WTC11 (cell line): Measurements from ENCODE around the gene MFGE8. TPM values are rescaled to one million over a fixed set of nuclear protein-coding genes. Genes with fewer than 3 reads are reported as not detected.

Experiments used
- ATAC-seq: fragments of 200-7000 bp; cut with Tn5 transposase; 2 replicates; pipeline ENCODE4 v1.10.0; 2021; ENCODE audit warnings: mild to moderate bottlenecking, moderate library complexity
- CTCF ChIA-PET: fragments of 300-600 bp; sonication (Branson Sonifier 250); formaldehyde crosslinking; loops from one replicate; lab custom pipeline; 2021; ENCODE audit warnings: antibody characterized with exemption; lab: Charles Lee
- POLR2A ChIA-PET: fragments of 350-600 bp; sonication (Branson Sonifier 250); formaldehyde crosslinking; loops from one replicate; lab custom pipeline; 2021; ENCODE audit warnings: antibody characterized with exemption; lab: Charles Lee
- DNase-seq: peaks from one replicate; pipeline ENCODE4 v3.0.0; 2021; ENCODE audit warnings: low spot score
- H3K27ac Mint-ChIP-seq: 2 replicates; pipeline ENCODE4 v1.8.0; 2021; ENCODE audit warnings: mixed read lengths
- H3K27me3 Mint-ChIP-seq: 2 replicates; pipeline ENCODE4 v1.8.0; 2021; ENCODE audit warnings: low read depth, mild to moderate bottlenecking, moderate library complexity, mixed read lengths
- H3K36me3 Mint-ChIP-seq: 2 replicates; pipeline ENCODE4 v1.8.0; 2021; ENCODE audit warnings: mixed read lengths
- H3K4me1 Mint-ChIP-seq: 2 replicates; pipeline ENCODE4 v1.8.0; 2022; ENCODE audit warnings: mixed read lengths
- H3K4me3 Mint-ChIP-seq: 2 replicates; pipeline ENCODE4 v1.8.0; 2021; ENCODE audit warnings: mild to moderate bottlenecking, moderate library complexity, mixed read lengths
- H3K9me3 Mint-ChIP-seq: 2 replicates; pipeline ENCODE4 v1.8.0; 2021; ENCODE audit warnings: mixed read lengths
- CREM ChIP-seq: sonication (generic); formaldehyde crosslinking; IDR thresholded peaks from 2 replicates; pipeline ENCODE4 v1.8.1; 2022; ENCODE audit warnings: mild to moderate bottlenecking, missing genetic modification reagents, moderate library complexity
- ESRRA ChIP-seq: sonication (generic); formaldehyde crosslinking; IDR thresholded peaks from 2 replicates; pipeline ENCODE4 v1.8.1; 2022; ENCODE audit warnings: mild to moderate bottlenecking, missing genetic modification reagents, borderline replicate concordance
- GTF2I ChIP-seq: fragments of 250-450 bp; sonication (Bioruptor Pico); conservative IDR thresholded peaks from 2 replicates; pipeline ENCODE4 v1.4.0; 2021; ENCODE audit warnings: mild to moderate bottlenecking
- KAT7 ChIP-seq: sonication (generic); formaldehyde crosslinking; IDR thresholded peaks from 2 replicates; pipeline ENCODE4 v1.8.1; 2023; ENCODE audit warnings: missing genetic modification reagents, mild to moderate bottlenecking, borderline replicate concordance
- MXD4 ChIP-seq: fragments of 250-450 bp; sonication (Bioruptor Pico); IDR thresholded peaks from 2 replicates; pipeline ENCODE4 v1.8.0; 2021; ENCODE audit warnings: mild to moderate bottlenecking, moderate library complexity, borderline replicate concordance
- NFATC4 ChIP-seq: fragments of 250-450 bp; sonication (Bioruptor Pico); IDR thresholded peaks from 2 replicates; pipeline ENCODE4 v1.9.0; 2021; ENCODE audit warnings: mild to moderate bottlenecking
- NR2C2 ChIP-seq: sonication (generic); formaldehyde crosslinking; IDR thresholded peaks from 2 replicates; pipeline ENCODE4 v1.8.0; 2022; ENCODE audit warnings: mild to moderate bottlenecking, missing genetic modification reagents
- RELA ChIP-seq: sonication (generic); formaldehyde crosslinking; IDR thresholded peaks from 2 replicates; pipeline ENCODE4 v1.8.1; 2022; ENCODE audit warnings: missing genetic modification reagents, mild to moderate bottlenecking, borderline replicate concordance
- TCF7 ChIP-seq: sonication (generic); formaldehyde crosslinking; IDR thresholded peaks from 2 replicates; pipeline ENCODE4 v1.8.0; 2022; ENCODE audit warnings: mild to moderate bottlenecking, low read depth, missing genetic modification reagents, moderate library complexity
- ZNF219 ChIP-seq: sonication (generic); formaldehyde crosslinking; IDR thresholded peaks from 2 replicates; pipeline ENCODE4 v1.8.0; 2023; ENCODE audit warnings: missing genetic modification reagents, mild to moderate bottlenecking, borderline replicate concordance
- ZNF232 ChIP-seq: sonication (generic); formaldehyde crosslinking; IDR thresholded peaks from 2 replicates; pipeline ENCODE4 v1.8.0; 2022; ENCODE audit warnings: mild to moderate bottlenecking, missing genetic modification reagents
- ZNF396 ChIP-seq: fragments of 250-450 bp; sonication (Bioruptor Pico); IDR thresholded peaks from 2 replicates; pipeline ENCODE4 v1.8.0; 2021; ENCODE audit warnings: mild to moderate bottlenecking, moderate library complexity, borderline replicate concordance
- total RNA-seq: library from RNA; stranded (reverse); gene quantifications from 3 replicates; pipeline ENCODE4 v1.2.3, GENCODE V29; 2021
- TF ChIP-seq, protein P1 (sequence below): sonication (generic); formaldehyde crosslinking; IDR thresholded peaks from 2 replicates; pipeline ENCODE4 v1.8.1; 2022; ENCODE audit warnings: mild to moderate bottlenecking, moderate library complexity, missing genetic modification reagents
- TF ChIP-seq, protein P2 (sequence below): sonication (generic); formaldehyde crosslinking; IDR thresholded peaks from 2 replicates; pipeline ENCODE4 v1.8.1; 2022; ENCODE audit warnings: low read depth, mild to moderate bottlenecking, moderate library complexity, missing genetic modification reagents, borderline replicate concordance
- TF ChIP-seq, protein P3 (sequence below): sonication (generic); formaldehyde crosslinking; IDR thresholded peaks from 2 replicates; pipeline ENCODE4 v1.8.1; 2023; ENCODE audit warnings: mild to moderate bottlenecking, missing genetic modification reagents, borderline replicate concordance
- TF ChIP-seq, protein P4 (sequence below): fragments of 200-600 bp; IDR thresholded peaks from 2 replicates; pipeline ENCODE4 v1.8.0; 2022; ENCODE audit warnings: antibody characterized with exemption
- TF ChIP-seq, protein P5 (sequence below): sonication (generic); formaldehyde crosslinking; conservative IDR thresholded peaks from 2 replicates; pipeline ENCODE4 v1.8.1; 2023; ENCODE audit warnings: mild to moderate bottlenecking, low read depth, missing genetic modification reagents, moderate library complexity
- TF ChIP-seq, protein P6 (sequence below): sonication (generic); formaldehyde crosslinking; IDR thresholded peaks from 2 replicates; pipeline ENCODE4 v1.8.1; 2022; ENCODE audit warnings: low read depth, missing genetic modification reagents, borderline replicate concordance
- TF ChIP-seq, protein P7 (sequence below): sonication (generic); formaldehyde crosslinking; IDR thresholded peaks from 2 replicates; pipeline ENCODE4 v1.8.1; 2023; ENCODE audit warnings: mild to moderate bottlenecking, missing genetic modification reagents, moderate library complexity
- TF ChIP-seq, protein P8 (sequence below): sonication (generic); formaldehyde crosslinking; IDR thresholded peaks from 2 replicates; pipeline ENCODE4 v1.8.0; 2022; ENCODE audit warnings: mild to moderate bottlenecking, missing genetic modification reagents

The MFGE8 gene
- total RNA-seq, 1 experiment from 2014 or later, result 719 TPM

DNA sequence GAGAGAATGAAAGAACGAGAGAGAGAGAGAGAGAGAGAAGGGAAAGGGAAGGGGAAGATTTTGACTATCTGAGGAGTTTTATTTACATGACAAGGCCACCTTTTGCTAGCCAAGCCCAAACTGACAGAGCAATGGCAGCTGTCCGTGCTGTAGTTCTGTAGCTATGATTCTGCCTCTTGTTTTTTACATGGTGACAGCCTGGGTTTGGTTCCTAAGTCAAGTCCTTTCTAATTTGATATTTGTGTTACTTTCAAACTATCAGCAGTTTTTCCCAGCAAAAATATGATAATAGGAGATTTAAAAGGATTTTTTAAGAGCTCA is 26.3 kb upstream of the MFGE8 start:
- Mint-ChIP-seq H3K9me3 (peaks cover 35% of the 10 kb centered on the region), H3K27me3 (peaks cover 9% of the 10 kb centered on the region), H3K4me3 (no peak overlapping the region), H3K36me3 (peaks cover 35% of the 10 kb centered on the region)
- POLR2A ChIA-PET, result interaction anchor here (1.0 kb wide), 1 partner anchor 60 kb away, joined by 3 read pairs; no protein-coding TSS in a partner anchor
- ATAC-seq, result peak; percentile 44; the same call in 1 of the 2 replicates
- no peak for DNase-seq
- no peak for TF ChIP-seq GTF2I (CRISPR knock-in tag)
- TF ChIP-seq RELA (CRISPR knock-in tag), result no peak
- TF ChIP-seq, protein P1, sequence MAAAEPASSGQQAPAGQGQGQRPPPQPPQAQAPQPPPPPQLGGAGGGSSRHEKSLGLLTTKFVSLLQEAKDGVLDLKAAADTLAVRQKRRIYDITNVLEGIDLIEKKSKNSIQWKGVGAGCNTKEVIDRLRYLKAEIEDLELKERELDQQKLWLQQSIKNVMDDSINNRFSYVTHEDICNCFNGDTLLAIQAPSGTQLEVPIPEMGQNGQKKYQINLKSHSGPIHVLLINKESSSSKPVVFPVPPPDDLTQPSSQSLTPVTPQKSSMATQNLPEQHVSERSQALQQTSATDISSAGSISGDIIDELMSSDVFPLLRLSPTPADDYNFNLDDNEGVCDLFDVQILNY (CRISPR knock-in tag), result no peak
- TF ChIP-seq, protein P2, sequence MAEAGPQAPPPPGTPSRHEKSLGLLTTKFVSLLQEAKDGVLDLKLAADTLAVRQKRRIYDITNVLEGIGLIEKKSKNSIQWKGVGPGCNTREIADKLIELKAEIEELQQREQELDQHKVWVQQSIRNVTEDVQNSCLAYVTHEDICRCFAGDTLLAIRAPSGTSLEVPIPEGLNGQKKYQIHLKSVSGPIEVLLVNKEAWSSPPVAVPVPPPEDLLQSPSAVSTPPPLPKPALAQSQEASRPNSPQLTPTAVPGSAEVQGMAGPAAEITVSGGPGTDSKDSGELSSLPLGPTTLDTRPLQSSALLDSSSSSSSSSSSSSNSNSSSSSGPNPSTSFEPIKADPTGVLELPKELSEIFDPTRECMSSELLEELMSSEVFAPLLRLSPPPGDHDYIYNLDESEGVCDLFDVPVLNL (CRISPR knock-in tag), result no peak
- TF ChIP-seq NR2C2 (CRISPR knock-in tag), result no peak
- TF ChIP-seq, protein P3, sequence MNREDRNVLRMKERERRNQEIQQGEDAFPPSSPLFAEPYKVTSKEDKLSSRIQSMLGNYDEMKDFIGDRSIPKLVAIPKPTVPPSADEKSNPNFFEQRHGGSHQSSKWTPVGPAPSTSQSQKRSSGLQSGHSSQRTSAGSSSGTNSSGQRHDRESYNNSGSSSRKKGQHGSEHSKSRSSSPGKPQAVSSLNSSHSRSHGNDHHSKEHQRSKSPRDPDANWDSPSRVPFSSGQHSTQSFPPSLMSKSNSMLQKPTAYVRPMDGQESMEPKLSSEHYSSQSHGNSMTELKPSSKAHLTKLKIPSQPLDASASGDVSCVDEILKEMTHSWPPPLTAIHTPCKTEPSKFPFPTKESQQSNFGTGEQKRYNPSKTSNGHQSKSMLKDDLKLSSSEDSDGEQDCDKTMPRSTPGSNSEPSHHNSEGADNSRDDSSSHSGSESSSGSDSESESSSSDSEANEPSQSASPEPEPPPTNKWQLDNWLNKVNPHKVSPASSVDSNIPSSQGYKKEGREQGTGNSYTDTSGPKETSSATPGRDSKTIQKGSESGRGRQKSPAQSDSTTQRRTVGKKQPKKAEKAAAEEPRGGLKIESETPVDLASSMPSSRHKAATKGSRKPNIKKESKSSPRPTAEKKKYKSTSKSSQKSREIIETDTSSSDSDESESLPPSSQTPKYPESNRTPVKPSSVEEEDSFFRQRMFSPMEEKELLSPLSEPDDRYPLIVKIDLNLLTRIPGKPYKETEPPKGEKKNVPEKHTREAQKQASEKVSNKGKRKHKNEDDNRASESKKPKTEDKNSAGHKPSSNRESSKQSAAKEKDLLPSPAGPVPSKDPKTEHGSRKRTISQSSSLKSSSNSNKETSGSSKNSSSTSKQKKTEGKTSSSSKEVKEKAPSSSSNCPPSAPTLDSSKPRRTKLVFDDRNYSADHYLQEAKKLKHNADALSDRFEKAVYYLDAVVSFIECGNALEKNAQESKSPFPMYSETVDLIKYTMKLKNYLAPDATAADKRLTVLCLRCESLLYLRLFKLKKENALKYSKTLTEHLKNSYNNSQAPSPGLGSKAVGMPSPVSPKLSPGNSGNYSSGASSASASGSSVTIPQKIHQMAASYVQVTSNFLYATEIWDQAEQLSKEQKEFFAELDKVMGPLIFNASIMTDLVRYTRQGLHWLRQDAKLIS (CRISPR knock-in tag), result no peak
- TF ChIP-seq, protein P4, sequence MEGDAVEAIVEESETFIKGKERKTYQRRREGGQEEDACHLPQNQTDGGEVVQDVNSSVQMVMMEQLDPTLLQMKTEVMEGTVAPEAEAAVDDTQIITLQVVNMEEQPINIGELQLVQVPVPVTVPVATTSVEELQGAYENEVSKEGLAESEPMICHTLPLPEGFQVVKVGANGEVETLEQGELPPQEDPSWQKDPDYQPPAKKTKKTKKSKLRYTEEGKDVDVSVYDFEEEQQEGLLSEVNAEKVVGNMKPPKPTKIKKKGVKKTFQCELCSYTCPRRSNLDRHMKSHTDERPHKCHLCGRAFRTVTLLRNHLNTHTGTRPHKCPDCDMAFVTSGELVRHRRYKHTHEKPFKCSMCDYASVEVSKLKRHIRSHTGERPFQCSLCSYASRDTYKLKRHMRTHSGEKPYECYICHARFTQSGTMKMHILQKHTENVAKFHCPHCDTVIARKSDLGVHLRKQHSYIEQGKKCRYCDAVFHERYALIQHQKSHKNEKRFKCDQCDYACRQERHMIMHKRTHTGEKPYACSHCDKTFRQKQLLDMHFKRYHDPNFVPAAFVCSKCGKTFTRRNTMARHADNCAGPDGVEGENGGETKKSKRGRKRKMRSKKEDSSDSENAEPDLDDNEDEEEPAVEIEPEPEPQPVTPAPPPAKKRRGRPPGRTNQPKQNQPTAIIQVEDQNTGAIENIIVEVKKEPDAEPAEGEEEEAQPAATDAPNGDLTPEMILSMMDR, result no peak
- no peak for TF ChIP-seq CREM (CRISPR knock-in tag)
- TF ChIP-seq, protein P5, sequence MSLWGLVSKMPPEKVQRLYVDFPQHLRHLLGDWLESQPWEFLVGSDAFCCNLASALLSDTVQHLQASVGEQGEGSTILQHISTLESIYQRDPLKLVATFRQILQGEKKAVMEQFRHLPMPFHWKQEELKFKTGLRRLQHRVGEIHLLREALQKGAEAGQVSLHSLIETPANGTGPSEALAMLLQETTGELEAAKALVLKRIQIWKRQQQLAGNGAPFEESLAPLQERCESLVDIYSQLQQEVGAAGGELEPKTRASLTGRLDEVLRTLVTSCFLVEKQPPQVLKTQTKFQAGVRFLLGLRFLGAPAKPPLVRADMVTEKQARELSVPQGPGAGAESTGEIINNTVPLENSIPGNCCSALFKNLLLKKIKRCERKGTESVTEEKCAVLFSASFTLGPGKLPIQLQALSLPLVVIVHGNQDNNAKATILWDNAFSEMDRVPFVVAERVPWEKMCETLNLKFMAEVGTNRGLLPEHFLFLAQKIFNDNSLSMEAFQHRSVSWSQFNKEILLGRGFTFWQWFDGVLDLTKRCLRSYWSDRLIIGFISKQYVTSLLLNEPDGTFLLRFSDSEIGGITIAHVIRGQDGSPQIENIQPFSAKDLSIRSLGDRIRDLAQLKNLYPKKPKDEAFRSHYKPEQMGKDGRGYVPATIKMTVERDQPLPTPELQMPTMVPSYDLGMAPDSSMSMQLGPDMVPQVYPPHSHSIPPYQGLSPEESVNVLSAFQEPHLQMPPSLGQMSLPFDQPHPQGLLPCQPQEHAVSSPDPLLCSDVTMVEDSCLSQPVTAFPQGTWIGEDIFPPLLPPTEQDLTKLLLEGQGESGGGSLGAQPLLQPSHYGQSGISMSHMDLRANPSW, result no peak
- no peak for TF ChIP-seq MXD4
- no peak for TF ChIP-seq TCF7
- TF ChIP-seq, all 79 proteins: peak for 0
- CTCF ChIA-PET, result interaction anchor here (0.6 to 2.0 kb wide), 7 partner anchors 9 to 238 kb away, joined by 3 to 9 read pairs (median 4); no protein-coding TSS in a partner anchor
- peaks cover 49% of the 10 kb centered on the region for H3K4me1 Mint-ChIP-seq
- peak overlapping the region; percentile 95 for H3K27ac Mint-ChIP-seq

DNA sequence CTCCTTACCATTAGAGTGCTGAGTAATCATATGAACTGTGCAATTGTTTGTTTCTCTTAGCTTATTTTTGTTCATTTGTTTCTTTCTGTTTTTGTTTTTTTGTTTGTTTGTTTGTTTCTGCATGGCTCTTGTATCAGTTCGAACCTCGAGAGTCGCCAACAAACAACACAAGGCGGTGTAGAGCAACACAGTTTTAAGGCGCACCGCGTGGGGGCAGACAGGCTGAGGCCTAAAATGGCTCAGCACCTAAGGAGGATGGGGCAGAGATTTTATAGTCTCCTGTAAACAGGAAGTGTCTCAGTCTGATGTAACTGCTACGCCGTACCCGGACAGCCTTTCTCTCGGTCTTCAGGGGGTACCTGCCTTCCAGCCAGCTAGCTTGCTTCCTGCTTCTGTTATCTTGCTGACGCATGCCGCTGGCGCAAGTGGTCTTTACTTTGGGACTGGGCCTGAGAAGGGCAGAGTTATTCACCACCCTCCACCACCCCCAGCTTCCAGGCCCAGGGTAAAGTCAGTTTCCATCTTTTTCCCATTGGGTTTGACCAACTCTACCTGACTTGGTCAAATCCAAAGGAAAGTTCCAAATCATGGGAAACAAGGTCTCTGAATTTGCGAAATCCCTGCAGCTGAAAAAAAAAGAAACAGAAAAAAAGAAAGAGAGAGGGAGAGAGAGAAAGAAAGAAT is 25.8 kb upstream of the MFGE8 start:
- peak overlapping the region; percentile 95 for H3K27ac Mint-ChIP-seq
- no peak overlapping the region for H3K4me3 Mint-ChIP-seq
- POLR2A ChIA-PET, result interaction anchor here (0.6 to 1.0 kb wide), 3 partner anchors 43 to 60 kb away, joined by 3 to 6 read pairs (median 3); no protein-coding TSS in a partner anchor
- H3K27me3 Mint-ChIP-seq, result peaks cover 12% of the 10 kb centered on the region
- H3K36me3 Mint-ChIP-seq, result peaks cover 40% of the 10 kb centered on the region
- peaks cover 40% of the 10 kb centered on the region for H3K9me3 Mint-ChIP-seq
- peak; percentile 73 for ATAC-seq
- H3K4me1 Mint-ChIP-seq, result peaks cover 49% of the 10 kb centered on the region
- CTCF ChIA-PET, result interaction anchor here (0.6 to 2.0 kb wide), 8 partner anchors 10 to 238 kb away, joined by 3 to 9 read pairs (median 4); no protein-coding TSS in a partner anchor
- DNase-seq, result peak; percentile 33
- TF ChIP-seq ZNF219 (CRISPR knock-in tag) (no peak), ZNF396 (CRISPR knock-in tag) (0 out of 2 replicates have a peak, but pooled peaks have one; percentile 4), KAT7 (CRISPR knock-in tag) (no peak), ESRRA (CRISPR knock-in tag) (no peak), NFATC4 (CRISPR knock-in tag) (no peak), ZNF232 (no peak)
- TF ChIP-seq, protein P6, sequence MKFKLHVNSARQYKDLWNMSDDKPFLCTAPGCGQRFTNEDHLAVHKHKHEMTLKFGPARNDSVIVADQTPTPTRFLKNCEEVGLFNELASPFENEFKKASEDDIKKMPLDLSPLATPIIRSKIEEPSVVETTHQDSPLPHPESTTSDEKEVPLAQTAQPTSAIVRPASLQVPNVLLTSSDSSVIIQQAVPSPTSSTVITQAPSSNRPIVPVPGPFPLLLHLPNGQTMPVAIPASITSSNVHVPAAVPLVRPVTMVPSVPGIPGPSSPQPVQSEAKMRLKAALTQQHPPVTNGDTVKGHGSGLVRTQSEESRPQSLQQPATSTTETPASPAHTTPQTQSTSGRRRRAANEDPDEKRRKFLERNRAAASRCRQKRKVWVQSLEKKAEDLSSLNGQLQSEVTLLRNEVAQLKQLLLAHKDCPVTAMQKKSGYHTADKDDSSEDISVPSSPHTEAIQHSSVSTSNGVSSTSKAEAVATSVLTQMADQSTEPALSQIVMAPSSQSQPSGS (CRISPR knock-in tag), result no peak
- TF ChIP-seq, protein P7, sequence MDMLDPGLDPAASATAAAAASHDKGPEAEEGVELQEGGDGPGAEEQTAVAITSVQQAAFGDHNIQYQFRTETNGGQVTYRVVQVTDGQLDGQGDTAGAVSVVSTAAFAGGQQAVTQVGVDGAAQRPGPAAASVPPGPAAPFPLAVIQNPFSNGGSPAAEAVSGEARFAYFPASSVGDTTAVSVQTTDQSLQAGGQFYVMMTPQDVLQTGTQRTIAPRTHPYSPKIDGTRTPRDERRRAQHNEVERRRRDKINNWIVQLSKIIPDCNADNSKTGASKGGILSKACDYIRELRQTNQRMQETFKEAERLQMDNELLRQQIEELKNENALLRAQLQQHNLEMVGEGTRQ (CRISPR knock-in tag), result no peak
- TF ChIP-seq, protein P8, sequence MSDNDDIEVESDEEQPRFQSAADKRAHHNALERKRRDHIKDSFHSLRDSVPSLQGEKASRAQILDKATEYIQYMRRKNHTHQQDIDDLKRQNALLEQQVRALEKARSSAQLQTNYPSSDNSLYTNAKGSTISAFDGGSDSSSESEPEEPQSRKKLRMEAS, result no peak
